ENCODE data around the gene CDK4. TPM values are rescaled to one million over a fixed set of nuclear protein-coding genes. Genes with fewer than 3 reads are reported as not detected.

Gene CDK4
- total and polyA plus RNA-seq, 2 of the 13 experiments (the other 11 are each of a cell fraction or from before 2014, with no cell fraction given): 191 to 209 TPM

DNA sequence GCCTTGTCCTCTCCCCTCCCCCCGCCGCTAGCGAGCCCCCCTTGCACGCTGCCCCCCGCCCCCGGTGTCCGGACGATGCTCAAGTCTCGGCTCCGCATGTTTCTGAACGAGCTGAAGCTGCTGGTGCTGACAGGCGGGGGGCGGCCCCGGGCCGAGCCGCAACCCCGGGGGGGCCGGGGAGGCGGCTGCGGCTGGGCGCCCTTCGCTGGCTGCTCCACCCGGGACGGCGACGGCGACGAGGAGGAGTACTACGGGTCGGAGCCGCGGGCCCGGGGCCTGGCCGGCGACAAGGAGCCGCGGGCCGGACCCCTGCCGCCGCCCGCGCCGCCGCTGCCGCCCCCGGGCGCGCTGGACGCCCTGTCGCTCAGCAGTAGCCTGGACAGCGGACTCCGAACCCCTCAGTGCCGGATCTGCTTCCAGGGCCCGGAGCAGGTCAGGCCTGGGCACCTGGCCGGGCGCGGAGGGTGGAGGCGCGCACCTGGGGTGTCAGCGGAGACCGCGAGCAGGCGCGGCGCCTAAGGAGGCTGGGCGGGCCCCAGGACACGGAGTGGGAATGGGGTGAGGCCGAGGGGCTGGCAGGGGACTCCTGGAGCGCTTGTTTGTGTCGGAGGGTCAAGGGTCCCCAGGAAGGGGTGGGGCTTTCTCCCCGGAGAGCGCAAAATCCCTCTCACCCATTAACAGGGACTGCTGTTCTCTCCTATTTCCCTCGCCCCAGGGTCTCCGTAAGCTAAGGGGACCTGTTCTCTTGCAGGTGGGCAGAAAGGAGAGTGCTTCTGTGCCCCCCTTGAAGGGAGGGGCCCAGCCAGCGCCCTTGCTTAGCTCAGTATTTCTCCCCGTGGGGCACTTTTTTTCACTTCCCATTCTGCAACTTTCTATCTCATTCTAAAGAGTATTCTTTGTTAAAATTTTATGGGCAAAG, 3.6 kb upstream of the CDK4 start (continued):
- TF ChIP-seq ZNF263 (CRISPR knock-in tag; IDR thresholded peaks at IDR 0.05) (no peak), ZIK1 (CRISPR knock-in tag; IDR thresholded peaks at IDR 0.05; ENCODE audit: borderline replicate concordance, low read depth) (peak; percentile 55; the same call in 1 of the 2 replicates), SKI (IDR thresholded peaks at IDR 0.05; ENCODE audit: partially characterized antibody) (no peak), ZNF841 (CRISPR knock-in tag; IDR thresholded peaks at IDR 0.05; ENCODE audit: borderline replicate concordance) (no peak), NR2F2 (IDR thresholded peaks at IDR 0.05; ENCODE audit: borderline replicate concordance, low read depth) (peak; percentile 55; the same call in 1 of the 2 replicates), YY1 (IDR thresholded peaks at IDR 0.05; ENCODE audit: insufficient read depth, insufficient replicate concordance, low read depth, low read length) (no peak), MED1 (CRISPR knock-in tag; IDR thresholded peaks at IDR 0.05) (peak; percentile 54; the same call in 1 of the 2 replicates), GABPB1 (CRISPR knock-in tag; IDR thresholded peaks at IDR 0.05) (peak; percentile 79), ATF7-NPFF (CRISPR knock-in tag; IDR thresholded peaks at IDR 0.05; ENCODE audit: low read depth) (peak; percentile 59; the same call in 1 of the 2 replicates), ZFP90 (CRISPR knock-in tag; IDR thresholded peaks at IDR 0.05; ENCODE audit: borderline replicate concordance) (no peak), ZNF792 (CRISPR knock-in tag; IDR thresholded peaks at IDR 0.05) (no peak), GLI4 (CRISPR knock-in tag; IDR thresholded peaks at IDR 0.05; ENCODE audit: borderline replicate concordance) (no peak), RCOR2 (CRISPR knock-in tag; IDR thresholded peaks at IDR 0.05) (no peak)
- TF ChIP-seq, protein P1, sequence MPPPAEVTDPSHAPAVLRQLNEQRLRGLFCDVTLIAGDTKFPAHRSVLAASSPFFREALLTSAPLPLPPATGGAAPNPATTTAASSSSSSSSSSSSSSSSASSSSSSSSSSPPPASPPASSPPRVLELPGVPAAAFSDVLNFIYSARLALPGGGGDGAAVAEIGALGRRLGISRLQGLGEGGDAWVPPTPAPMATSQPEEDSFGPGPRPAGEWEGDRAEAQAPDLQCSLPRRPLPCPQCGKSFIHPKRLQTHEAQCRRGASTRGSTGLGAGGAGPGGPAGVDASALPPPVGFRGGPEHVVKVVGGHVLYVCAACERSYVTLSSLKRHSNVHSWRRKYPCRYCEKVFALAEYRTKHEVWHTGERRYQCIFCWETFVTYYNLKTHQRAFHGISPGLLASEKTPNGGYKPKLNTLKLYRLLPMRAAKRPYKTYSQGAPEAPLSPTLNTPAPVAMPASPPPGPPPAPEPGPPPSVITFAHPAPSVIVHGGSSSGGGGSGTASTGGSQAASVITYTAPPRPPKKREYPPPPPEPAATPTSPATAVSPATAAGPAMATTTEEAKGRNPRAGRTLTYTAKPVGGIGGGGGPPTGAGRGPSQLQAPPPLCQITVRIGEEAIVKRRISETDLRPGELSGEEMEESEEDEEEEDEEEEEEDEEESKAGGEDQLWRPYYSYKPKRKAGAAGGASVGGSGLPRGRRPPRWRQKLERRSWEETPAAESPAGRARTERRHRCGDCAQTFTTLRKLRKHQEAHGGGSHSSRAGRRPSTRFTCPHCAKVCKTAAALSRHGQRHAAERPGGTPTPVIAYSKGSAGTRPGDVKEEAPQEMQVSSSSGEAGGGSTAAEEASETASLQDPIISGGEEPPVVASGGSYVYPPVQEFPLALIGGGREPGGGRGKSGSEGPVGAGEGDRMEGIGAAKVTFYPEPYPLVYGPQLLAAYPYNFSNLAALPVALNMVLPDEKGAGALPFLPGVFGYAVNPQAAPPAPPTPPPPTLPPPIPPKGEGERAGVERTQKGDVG (CRISPR knock-in tag; IDR thresholded peaks at IDR 0.05; ENCODE audit: borderline replicate concordance): no peak
- TF ChIP-seq, protein P2, sequence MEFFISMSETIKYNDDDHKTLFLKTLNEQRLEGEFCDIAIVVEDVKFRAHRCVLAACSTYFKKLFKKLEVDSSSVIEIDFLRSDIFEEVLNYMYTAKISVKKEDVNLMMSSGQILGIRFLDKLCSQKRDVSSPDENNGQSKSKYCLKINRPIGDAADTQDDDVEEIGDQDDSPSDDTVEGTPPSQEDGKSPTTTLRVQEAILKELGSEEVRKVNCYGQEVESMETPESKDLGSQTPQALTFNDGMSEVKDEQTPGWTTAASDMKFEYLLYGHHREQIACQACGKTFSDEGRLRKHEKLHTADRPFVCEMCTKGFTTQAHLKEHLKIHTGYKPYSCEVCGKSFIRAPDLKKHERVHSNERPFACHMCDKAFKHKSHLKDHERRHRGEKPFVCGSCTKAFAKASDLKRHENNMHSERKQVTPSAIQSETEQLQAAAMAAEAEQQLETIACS (CRISPR knock-in tag; IDR thresholded peaks at IDR 0.05): no peak
- TF ChIP-seq, protein P3, sequence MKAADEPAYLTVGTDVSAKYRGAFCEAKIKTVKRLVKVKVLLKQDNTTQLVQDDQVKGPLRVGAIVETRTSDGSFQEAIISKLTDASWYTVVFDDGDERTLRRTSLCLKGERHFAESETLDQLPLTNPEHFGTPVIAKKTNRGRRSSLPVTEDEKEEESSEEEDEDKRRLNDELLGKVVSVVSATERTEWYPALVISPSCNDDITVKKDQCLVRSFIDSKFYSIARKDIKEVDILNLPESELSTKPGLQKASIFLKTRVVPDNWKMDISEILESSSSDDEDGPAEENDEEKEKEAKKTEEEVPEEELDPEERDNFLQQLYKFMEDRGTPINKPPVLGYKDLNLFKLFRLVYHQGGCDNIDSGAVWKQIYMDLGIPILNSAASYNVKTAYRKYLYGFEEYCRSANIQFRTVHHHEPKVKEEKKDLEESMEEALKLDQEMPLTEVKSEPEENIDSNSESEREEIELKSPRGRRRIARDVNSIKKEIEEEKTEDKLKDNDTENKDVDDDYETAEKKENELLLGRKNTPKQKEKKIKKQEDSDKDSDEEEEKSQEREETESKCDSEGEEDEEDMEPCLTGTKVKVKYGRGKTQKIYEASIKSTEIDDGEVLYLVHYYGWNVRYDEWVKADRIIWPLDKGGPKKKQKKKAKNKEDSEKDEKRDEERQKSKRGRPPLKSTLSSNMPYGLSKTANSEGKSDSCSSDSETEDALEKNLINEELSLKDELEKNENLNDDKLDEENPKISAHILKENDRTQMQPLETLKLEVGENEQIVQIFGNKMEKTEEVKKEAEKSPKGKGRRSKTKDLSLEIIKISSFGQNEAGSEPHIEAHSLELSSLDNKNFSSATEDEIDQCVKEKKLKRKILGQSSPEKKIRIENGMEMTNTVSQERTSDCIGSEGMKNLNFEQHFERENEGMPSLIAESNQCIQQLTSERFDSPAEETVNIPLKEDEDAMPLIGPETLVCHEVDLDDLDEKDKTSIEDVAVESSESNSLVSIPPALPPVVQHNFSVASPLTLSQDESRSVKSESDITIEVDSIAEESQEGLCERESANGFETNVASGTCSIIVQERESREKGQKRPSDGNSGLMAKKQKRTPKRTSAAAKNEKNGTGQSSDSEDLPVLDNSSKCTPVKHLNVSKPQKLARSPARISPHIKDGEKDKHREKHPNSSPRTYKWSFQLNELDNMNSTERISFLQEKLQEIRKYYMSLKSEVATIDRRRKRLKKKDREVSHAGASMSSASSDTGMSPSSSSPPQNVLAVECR (CRISPR knock-in tag; IDR thresholded peaks at IDR 0.05; ENCODE audit: borderline replicate concordance): peak; percentile 78
